K562 (cell line): Measurements from ENCODE around the gene CCDC7. TPM values are rescaled to one million over a fixed set of nuclear protein-coding genes. Genes with fewer than 3 reads are reported as not detected.
A peak's percentile ranks its signal among the peaks of the same experiment; 100 is the strongest.

Source experiments
- ATAC-seq: fragments of 200-7000 bp; cut with Tn5 transposase; 3 replicates; pipeline ENCODE4 v1.9.1; 2020; ENCODE audit warnings: moderate library complexity
- BruUV-seq: library from RNA; stranded (reverse); fragments of 400-500 nt; replicated peaks from 2 replicates; lab custom pipeline; 2021; lab: Mats Ljungman, UMichigan
- CTCF ChIA-PET: fragments of 300-600 bp; formaldehyde crosslinking; extraction: SDS; loops from one replicate; lab custom pipeline; 2021; ENCODE audit warnings: low intra/inter-chr PET ratio; lab: Yijun Ruan, JAX
- POLR2A ChIA-PET: fragments of 300-600, 350-650 bp; sonication (Branson Sonifier 250); formaldehyde crosslinking; extraction: SDS; loops from one replicate; lab custom pipeline; 2021; ENCODE audit warnings: antibody characterized with exemption, inconsistent platforms; lab: Yijun Ruan, JAX
- DNase-seq, 4 experiments: peaks; one replicate each; pipeline versions ENCODE4 v3.0.0 to v3.0.0-alpha.2; 2011 to 2018; ENCODE audit warnings: low spot score in 3 of 4, mixed read lengths in 3 of 4; ENCODE audit errors: extremely low read depth in 1 of 4
- FAIRE-seq: peaks from 2 replicates; lab custom pipeline; 2011; peaks lifted over from hg19 to GRCh38; lab: Jason Lieb, UNC
- H2AFZ ChIP-seq: 2 replicates; pipeline ENCODE4 v1.6.0; 2011; ENCODE audit warnings: low read depth, low read length, control low read depth, inconsistent platforms
- H3K27ac ChIP-seq: fragments of 200-600 bp; 3 replicates; pipeline ENCODE4 v1.8.0; 2011; ENCODE audit warnings: low read depth, mild to moderate bottlenecking, control low read depth, inconsistent platforms, low read length, moderate library complexity, mixed read lengths; ENCODE audit errors: extremely low read depth
- H3K27me3 ChIP-seq, 2 experiments: fragments of 300-600 bp in 1 of 2; 2 replicates in 1 of 2; 3 replicates in 1 of 2; pipeline versions ENCODE4 v1.6.0 to v1.8.0; 2011; ENCODE audit warnings: inconsistent platforms in 2 of 2, low read length in 2 of 2, mild to moderate bottlenecking in 1 of 2, mixed read lengths in 1 of 2, moderate library complexity in 1 of 2; ENCODE audit not compliant: control insufficient read depth in 2 of 2, insufficient read depth in 2 of 2
- H3K36me3 ChIP-seq: fragments of 300-600 bp; 3 replicates; pipeline ENCODE4 v1.8.0; 2011; ENCODE audit warnings: mild to moderate bottlenecking, low read length, inconsistent platforms; ENCODE audit not compliant: control insufficient read depth, insufficient read depth
- H3K4me1 ChIP-seq, 2 experiments: fragments of 200-600 bp in 1 of 2; replicated peaks in 1 of 2; 2 replicates in 1 of 2; 3 replicates in 1 of 2; pipeline versions ENCODE4 v1.5.1 to v1.8.0; 2011; ENCODE audit warnings: inconsistent platforms in 2 of 2, low read length in 2 of 2, mild to moderate bottlenecking in 1 of 2, mixed read lengths in 1 of 2, moderate library complexity in 1 of 2; ENCODE audit not compliant: control insufficient read depth in 2 of 2, insufficient read depth in 2 of 2
- H3K4me2 ChIP-seq: 2 replicates; pipeline ENCODE4 v1.6.1; 2011; ENCODE audit warnings: low read length, control low read depth, inconsistent platforms, mixed read lengths; ENCODE audit not compliant: insufficient read depth
- H3K4me3 ChIP-seq: fragments of 200-600 bp; sonication (generic), shearing (Covaris generic); 2 replicates; pipeline ENCODE4 v1.5.1; 2016; ENCODE audit warnings: control low read depth, inconsistent platforms
- H3K79me2 ChIP-seq: fragments of 200-600 bp; 3 replicates; pipeline ENCODE4 v1.8.0; 2011; ENCODE audit warnings: low read length, inconsistent platforms; ENCODE audit not compliant: control insufficient read depth, insufficient read depth
- H3K9ac ChIP-seq, 2 experiments: 2 replicates each; pipeline versions ENCODE4 v1.6.0 to v1.6.1; 2011; ENCODE audit warnings: low read depth in 2 of 2, low read length in 2 of 2, control low read depth in 1 of 2, inconsistent platforms in 1 of 2, mild to moderate bottlenecking in 1 of 2, mixed read lengths in 1 of 2; ENCODE audit not compliant: insufficient read depth in 1 of 2
- H3K9me1 ChIP-seq: one replicate; pipeline ENCODE4 v1.6.0; 2011; ENCODE audit warnings: inconsistent platforms, mild to moderate bottlenecking, low read length, moderate library complexity; ENCODE audit not compliant: control insufficient read depth, insufficient read depth
- H3K9me3 ChIP-seq: replicated peaks from 2 replicates; pipeline ENCODE4 v1.5.1; 2011; ENCODE audit warnings: low read depth, low read length, inconsistent platforms; ENCODE audit not compliant: control insufficient read depth, insufficient read depth
- H4K20me1 ChIP-seq: replicated peaks from 2 replicates; pipeline ENCODE4 v1.6.1; 2011; ENCODE audit warnings: low read length, inconsistent platforms, mixed read lengths; ENCODE audit not compliant: control insufficient read depth, insufficient read depth
- GATA2 ChIP-seq: sonication (generic); formaldehyde crosslinking; IDR thresholded peaks from 2 replicates; pipeline ENCODE4 v1.4.0; 2020; ENCODE audit warnings: mild to moderate bottlenecking, missing genetic modification reagents
- NR4A1 ChIP-seq, 2 experiments: fragments of 250-450 bp in 1 of 2; fragments of 450-650 bp in 1 of 2; sonication (Bioruptor Pico) in 1 of 2; IDR thresholded peaks; 2 replicates each; pipeline versions ENCODE4 v1.4.0 to v1.6.1; 2016 to 2020; ENCODE audit warnings: mild to moderate bottlenecking in 2 of 2, missing compliant biosample characterization in 1 of 2, missing genetic modification characterization in 1 of 2, moderate library complexity in 1 of 2
- RFX5 ChIP-seq: IDR thresholded peaks from 2 replicates; pipeline ENCODE4 v1.6.1; 2011; ENCODE audit warnings: low read depth, mild to moderate bottlenecking, improper control_type of control experiment, low read length
- TEAD1 ChIP-seq, 2 experiments: fragments of 450-650 bp in 1 of 2; sonication (generic) in 1 of 2; formaldehyde crosslinking; IDR thresholded peaks; 2 replicates each; pipeline versions ENCODE4 v1.4.0 to v1.8.0; 2020 to 2022; ENCODE audit warnings: mild to moderate bottlenecking in 2 of 2, missing genetic modification reagents in 1 of 2
- ZNF217 ChIP-seq: sonication (generic); formaldehyde crosslinking; IDR thresholded peaks from 2 replicates; pipeline ENCODE4 v1.8.0; 2022; ENCODE audit warnings: mild to moderate bottlenecking, missing genetic modification reagents
- ZNF41 ChIP-seq: fragments of 250-450 bp; sonication (Bioruptor Pico); conservative IDR thresholded peaks from 2 replicates; pipeline ENCODE4 v1.4.0; 2020; ENCODE audit warnings: mild to moderate bottlenecking
- ZNF444 ChIP-seq: fragments of 250-450 bp; sonication (Bioruptor Pico); IDR thresholded peaks from 2 replicates; pipeline ENCODE4 v1.4.0; 2020; ENCODE audit warnings: mild to moderate bottlenecking, moderate library complexity
- WGBS: fragments of 100-300 bp; shearing (Covaris generic); methylation state at CpG from one replicate; pipeline ENCODE4 v1.1.6; 2016; ENCODE audit warnings: low coverage, mixed read lengths; ENCODE audit not compliant: insufficient coverage; ENCODE audit errors: missing lambda C conversion rate; 5-methylcytosine and 5-hydroxymethylcytosine counted together
- in situ Hi-C: fragments of 300-500 bp; cut with MboI; formaldehyde crosslinking; loops from 4 replicates; pipeline ENCODE4 v1.15.0; 2018; ENCODE audit warnings: inconsistent platforms, mixed read lengths
- intact Hi-C: fragments of 100-400 bp; cut with micrococcal nuclease; formaldehyde crosslinking; loops from 2 replicates; pipeline ENCODE4 v1.14.2; 2022
- polyA plus RNA-seq, 8 experiments: library from polyadenylated mRNA; depleted of rRNA in 4 of 8; stranded (reverse) in 5 of 8; unstranded in 3 of 8; fragments of >200 nt; fragmentation: Nextera tagmentation in 2 of 8; fragmentation: Illumina TruSeq in 1 of 8; extraction: Ambion mirVana in 2 of 8; extraction: Trizol in 1 of 8; gene quantifications; 2 replicates each; pipeline versions ENCODE4 v1.2.1 to v1.2.3, GENCODE V29; 2011 to 2014; ENCODE audit warnings: inconsistent platforms in 1 of 8, missing spikeins in 1 of 8
- total RNA-seq, 7 experiments: library from RNA; depleted of rRNA in 6 of 7; stranded (reverse); fragments of >200 nt in 6 of 7; fragmentation: Illumina TruSeq in 2 of 7; extraction: Trizol in 2 of 7; gene quantifications; 2 replicates each; pipeline versions ENCODE4 v1.2.1 to v1.2.3, GENCODE V29; 2011 to 2021; ENCODE audit warnings: low replicate concordance in 1 of 7
- TF ChIP-seq, protein P1 (sequence below), 2 experiments: fragments of 450-650 bp in 1 of 2; IDR thresholded peaks; 2 replicates each; pipeline ENCODE4 v1.6.1; 2011 to 2017; ENCODE audit warnings: low read depth in 2 of 2, antibody characterized with exemption in 1 of 2, borderline replicate concordance in 1 of 2, low read length in 1 of 2, mild to moderate bottlenecking in 1 of 2, mixed read lengths in 1 of 2; ENCODE audit not compliant: control insufficient read depth in 1 of 2

The CCDC7 gene
- total and polyA plus RNA-seq, 9 of the 15 experiments (the other 6 are each of a cell fraction or from before 2014, with no cell fraction given) = 1.5 to 6.6 (median 2.7) TPM

DNA sequence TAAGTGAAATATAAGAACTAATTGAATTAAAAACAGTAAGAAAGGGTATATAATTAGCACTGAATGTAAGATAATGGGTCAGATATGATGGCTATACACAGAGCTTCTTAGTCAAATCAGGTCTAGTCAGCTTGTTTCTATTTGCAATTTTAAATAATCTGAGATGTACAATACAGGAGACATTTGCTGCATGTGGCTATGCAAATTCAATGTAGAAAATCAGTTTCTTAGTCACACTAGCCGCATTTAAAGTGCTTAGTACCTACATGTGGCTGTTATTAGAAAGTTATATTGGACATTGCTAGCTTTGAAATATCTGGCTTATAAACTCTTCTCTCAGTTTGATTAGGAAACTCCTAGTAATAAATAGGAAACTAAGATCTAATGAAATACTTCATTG is 25.3 kb downstream of the CCDC7 start:
- H3K4me2 ChIP-seq = no peak overlapping the region
- CTCF ChIA-PET = no interaction called here

More for the DNA sequence above, 25.3 kb downstream of the CCDC7 start:
- H2AFZ ChIP-seq = no peak overlapping the region
- ATAC-seq (no peak), DNase-seq (no peak), FAIRE-seq (peak; percentile 11)
- in situ Hi-C loops (no loop called here), intact Hi-C loops (no loop called here)
- no peaks in the 10 kb centered on the region; a peak in 1 of 5 replicates for H3K4me1 ChIP-seq
- 50% methylated on average over 1 of the region's 1 CpG for WGBS
- no peak overlapping the region for H3K4me3 ChIP-seq
- no TSS peak for BruUV-seq
- no peaks in the 10 kb centered on the region for H4K20me1 ChIP-seq
- H3K36me3 ChIP-seq = no peaks in the 10 kb centered on the region
- no peak overlapping the region for H3K9ac ChIP-seq
- H3K9me1 ChIP-seq = no peaks in the 10 kb centered on the region
- no peaks in the 10 kb centered on the region for H3K9me3 ChIP-seq
- H3K79me2 ChIP-seq = no peaks in the 10 kb centered on the region
- no peak for TF ChIP-seq ZNF41 (CRISPR knock-in tag)
- no peak for TF ChIP-seq ZNF217 (CRISPR knock-in tag)
- TF ChIP-seq ZNF444 = no peak
- TF ChIP-seq GATA2 (CRISPR knock-in tag) = no peak
- TF ChIP-seq, protein P1, sequence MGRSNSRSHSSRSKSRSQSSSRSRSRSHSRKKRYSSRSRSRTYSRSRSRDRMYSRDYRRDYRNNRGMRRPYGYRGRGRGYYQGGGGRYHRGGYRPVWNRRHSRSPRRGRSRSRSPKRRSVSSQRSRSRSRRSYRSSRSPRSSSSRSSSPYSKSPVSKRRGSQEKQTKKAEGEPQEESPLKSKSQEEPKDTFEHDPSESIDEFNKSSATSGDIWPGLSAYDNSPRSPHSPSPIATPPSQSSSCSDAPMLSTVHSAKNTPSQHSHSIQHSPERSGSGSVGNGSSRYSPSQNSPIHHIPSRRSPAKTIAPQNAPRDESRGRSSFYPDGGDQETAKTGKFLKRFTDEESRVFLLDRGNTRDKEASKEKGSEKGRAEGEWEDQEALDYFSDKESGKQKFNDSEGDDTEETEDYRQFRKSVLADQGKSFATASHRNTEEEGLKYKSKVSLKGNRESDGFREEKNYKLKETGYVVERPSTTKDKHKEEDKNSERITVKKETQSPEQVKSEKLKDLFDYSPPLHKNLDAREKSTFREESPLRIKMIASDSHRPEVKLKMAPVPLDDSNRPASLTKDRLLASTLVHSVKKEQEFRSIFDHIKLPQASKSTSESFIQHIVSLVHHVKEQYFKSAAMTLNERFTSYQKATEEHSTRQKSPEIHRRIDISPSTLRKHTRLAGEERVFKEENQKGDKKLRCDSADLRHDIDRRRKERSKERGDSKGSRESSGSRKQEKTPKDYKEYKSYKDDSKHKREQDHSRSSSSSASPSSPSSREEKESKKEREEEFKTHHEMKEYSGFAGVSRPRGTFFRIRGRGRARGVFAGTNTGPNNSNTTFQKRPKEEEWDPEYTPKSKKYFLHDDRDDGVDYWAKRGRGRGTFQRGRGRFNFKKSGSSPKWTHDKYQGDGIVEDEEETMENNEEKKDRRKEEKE (IDR thresholded peaks at IDR 0.05; ENCODE audit: borderline replicate concordance in 1 of 2, control insufficient read depth in 1 of 2, low read depth in 2 of 2, low read length in 1 of 2) = no peak
- no peak for TF ChIP-seq RFX5
- no peak for TF ChIP-seq NR4A1 (CRISPR knock-in tag; IDR thresholded peaks at IDR 0.05)
- TF ChIP-seq NR4A1 (tag; IDR thresholded peaks at IDR 0.05) = no peak
- no peak for TF ChIP-seq TEAD1 (CRISPR knock-in tag; IDR thresholded peaks at IDR 0.05)
- no peaks in the 10 kb centered on the region for H3K27me3 ChIP-seq
- no peak overlapping the region for H3K27ac ChIP-seq
- POLR2A ChIA-PET = interaction anchor here (1.1 to 1.2 kb wide), 2 partner anchors 9 to 25 kb away, joined by 3 read pairs; partner anchors contain the start of gene CCDC7
